ENCODE measurements around the gene CYP8B1.
A peak's percentile ranks its signal among the peaks of the same experiment; 100 is the strongest.

Gene CYP8B1

DNA sequence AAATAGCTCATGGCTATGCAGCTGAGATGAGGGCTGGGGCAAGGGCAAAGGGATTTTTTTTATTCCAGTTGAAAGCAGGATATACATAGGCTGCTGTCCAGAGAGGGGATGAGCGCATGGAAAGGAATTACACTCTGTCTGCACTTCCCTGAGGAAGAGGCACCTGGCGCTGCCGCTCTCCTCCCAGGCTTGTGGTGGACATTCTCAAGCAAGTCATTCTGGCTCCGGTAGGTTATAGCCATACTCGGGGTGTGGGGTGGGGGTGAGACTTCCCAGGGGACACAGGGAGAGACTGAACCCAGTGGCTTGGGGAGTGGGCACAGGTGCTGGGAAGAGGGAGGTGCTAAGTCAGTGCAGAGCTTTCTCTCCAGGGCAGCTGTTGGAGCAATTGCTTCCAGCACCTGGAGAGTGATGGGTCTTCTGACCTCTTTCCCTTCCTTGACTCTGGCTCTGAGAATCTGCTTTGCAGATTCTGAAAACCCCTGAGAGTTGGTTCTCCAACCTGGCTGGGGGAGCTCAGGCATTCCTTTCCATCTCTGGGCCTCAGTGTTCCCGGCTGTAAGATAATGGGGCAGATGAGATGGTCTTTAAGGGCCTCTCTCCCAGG is 24.3 kb downstream of the CYP8B1 start:
- no peak for DNase-seq

DNA sequence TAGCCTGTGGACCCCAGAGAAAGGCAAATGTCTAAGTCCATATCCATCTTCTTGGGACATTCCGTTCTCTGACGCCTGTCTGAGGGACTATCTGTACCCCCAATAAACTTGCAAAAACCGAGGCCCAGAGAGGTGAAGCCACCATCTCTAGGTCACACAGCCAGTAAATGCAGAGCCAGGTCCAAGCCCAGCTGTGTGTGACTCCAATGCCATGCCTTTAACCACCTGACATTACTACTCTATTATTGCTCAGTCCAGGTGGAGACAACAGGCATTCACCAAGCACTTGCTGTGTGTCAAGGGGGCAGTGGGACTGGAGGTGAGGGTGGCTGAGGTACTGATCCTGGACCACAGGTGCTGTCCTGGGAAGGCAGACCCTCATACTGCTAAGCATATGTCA is 25.4 kb downstream of the CYP8B1 start:
- no peak for DNase-seq

DNA sequence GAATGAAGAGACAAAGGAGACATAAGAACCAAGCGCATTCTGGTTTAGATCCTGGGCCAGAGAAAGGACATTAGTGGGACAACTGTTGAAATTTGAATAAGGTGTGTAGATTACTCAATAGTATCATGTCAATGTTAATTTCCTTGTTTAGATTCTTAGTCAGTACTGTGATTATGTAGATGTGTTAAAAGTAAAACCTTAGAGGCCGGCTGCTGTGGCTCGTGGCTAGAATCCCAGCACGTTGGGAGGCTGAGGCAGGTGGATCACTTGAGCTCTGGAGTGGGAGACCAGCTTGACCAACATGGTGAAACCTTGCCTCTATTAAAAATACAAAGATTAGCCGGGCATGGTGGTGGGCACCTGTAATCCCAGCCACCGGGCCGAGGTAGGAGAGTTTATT is 26.7 kb downstream of the CYP8B1 start:
- no peak for DNase-seq

DNA sequence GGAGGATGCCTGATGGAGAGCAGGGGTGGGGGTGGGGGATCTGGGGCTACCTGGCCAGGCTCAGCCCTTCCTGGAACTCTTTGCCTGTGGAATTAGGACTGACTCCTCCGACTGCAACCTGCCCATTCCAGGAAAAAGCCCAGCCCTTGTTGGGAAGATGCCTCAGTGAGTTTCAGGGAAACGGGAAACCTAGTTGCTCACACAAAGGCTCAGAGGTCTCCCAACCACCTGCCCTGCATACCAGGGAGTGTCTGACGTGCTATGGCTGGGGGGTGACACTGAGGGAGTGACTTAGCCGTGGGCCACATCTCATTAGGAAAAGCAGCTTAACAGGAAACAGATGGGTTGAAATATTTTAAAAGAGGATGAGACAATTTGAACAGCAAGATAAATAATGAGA is 27.9 kb downstream of the CYP8B1 start:
- no peak for DNase-seq

DNA sequence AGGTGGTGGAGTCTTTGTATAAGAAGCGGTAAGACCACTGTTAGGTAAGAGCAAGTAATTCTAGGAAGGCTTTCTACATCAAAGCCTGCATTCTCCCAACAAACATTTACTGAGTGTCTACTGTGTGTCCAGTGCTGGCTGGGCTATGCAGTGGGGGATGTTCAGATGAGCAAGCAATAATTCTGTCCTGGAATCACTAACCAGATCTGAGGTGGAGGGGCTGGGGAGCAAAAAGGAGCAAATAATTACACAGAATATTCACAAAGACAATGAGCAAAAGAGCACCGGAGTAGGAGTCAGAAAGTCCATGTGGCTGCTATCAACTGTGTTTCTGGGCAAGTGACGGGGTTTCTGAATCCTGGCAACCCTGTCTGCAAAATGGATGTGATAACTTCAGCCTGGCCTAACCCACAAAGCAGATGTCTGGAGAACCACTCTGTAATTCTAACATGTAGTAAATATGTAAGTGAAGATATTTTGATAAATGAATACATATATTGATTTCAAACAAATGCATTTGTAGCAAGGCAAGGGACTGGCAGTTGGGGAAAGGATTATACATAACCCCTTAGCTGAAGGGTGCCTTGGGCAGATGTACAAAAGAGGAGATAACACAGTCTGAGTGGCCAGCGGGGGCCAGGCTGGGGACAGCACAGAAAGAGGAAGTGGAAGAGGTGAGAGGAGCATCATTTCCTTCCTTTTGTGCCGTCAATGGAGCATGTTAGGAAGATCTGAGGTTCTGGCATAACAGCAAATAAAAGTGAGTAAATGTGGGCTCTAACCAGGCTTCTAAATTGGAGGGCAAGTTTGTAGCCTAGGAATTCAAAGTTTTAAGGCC is 28.8 kb downstream of the CYP8B1 start:
- DNase-seq = no peak

DNA sequence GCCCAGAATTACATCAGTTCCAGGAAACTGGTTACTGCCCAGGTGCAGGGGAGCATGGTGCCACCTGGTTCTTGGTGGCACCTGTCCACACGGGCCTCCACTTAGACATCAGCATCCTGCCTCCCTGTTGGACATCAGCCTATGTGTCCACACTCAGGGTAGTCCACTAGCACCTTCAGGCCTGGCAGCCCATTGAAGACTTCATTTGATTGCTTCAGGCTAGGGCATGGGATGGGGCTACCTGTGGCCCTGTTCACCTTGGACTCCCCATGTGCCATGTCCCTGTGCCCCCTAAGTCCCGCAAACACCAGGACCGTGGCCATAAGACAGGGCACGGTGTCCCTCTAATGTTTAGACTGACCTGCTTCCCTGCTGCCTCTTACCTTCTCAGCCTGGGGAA is 30.9 kb downstream of the CYP8B1 start:
- no peak for DNase-seq

DNA sequence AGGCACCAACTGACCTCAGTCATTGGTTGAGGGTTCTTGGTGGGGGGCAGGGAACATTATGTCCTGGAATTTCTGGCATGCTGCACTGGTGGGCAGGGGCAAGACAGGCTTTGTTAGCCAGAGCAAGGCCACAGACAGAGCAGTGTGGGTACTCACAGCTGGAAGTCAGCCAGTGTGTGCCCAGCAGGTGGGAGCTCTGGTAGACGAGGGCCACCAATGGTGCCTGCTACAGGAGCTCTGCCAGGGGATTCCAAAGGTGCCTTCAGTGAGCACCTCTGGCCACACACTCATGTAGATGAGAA is 31.3 kb downstream of the CYP8B1 start:
- no peak for DNase-seq

DNA sequence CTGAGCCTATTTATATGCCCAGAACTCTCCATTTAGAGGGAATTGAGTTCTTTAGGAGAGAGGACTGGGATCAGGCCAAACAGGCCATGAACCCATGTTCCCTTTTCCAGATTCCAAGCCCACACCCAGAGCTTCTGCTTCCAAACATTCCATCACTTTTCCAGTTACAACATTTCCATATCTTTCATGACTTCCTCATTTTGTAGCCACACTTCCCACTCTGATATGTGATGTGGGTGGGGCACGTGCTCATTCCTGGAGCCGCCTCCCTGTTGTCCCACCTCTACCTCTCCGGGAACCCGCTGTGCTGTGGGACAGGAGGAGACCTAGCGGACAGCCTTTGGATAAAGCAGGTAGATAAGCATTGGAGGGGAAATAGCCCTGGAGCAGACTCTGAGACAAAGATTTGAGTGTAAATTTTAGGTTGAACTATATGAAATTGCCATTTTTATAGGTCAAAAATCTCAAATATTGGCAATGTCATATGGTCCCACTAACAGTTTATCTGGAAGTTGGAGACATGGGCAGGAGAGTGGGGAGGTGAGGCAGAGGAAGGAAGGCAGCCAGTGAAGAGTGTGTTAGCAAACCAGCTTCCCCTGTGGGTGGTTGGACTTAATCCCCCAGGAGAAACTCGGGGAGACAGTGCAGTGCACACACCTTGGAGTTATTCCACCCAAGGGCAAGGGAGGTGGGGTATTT is 31.8 kb downstream of the CYP8B1 start:
- no peak for DNase-seq

DNA sequence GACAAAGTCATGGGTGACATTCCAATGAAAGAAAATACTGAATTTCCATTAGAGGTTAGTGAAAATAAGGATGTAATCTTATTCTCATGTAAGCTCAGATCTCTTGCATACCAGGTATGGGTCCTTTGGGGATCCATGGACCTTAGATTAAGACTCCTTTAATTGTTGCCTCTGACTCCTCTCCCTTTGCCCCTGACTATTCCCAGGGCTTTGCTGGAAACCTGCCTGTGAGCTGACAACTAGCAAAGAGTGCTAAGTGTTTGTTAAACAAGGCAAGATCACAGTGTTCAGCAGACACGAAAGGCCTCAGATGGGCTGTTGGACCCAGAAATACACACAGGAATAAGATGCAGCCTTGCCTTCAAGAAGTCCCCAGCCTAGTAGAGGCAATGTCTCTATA is 34.3 kb downstream of the CYP8B1 start:
- DNase-seq = no peak

DNA sequence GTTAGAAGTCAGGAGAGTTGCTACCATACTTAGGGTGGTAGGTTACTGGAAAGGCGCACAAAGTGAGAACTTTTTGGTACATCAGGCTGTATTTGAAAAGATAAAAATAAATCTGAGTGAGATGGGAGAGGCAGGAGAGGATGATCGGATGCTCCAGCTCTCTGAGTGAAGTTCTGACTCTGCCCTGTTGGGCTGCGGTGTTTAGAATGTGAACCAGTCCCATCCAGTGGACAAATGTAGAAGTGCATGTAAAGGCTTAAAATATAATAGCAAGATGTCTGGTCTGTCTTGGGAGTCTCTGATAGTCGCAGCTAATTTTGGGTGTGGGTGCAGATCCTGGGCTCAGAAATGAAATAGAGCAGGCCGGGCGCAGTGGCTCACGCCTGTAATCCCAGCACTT is 36.1 kb downstream of the CYP8B1 start:
- DNase-seq = peak; percentile 21

DNA sequence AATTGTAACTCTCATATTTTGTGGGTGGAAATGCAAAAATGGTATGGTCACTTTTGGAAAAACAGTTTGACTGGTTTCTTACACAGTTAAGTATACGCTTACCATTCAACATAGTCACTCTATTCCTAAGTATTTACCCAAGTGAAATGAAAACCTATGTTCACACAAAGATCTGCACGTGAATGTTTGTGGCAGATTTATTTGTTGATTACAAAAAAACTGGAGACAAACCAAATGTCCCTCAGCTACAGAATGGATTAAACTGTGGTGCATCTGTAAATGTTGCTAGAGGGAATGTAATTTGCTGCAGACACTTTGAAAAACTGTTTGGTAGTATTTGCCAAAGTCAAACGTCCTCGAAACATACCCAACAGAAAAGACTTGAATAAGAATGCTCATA is 37.1 kb downstream of the CYP8B1 start:
- no peak for DNase-seq

DNA sequence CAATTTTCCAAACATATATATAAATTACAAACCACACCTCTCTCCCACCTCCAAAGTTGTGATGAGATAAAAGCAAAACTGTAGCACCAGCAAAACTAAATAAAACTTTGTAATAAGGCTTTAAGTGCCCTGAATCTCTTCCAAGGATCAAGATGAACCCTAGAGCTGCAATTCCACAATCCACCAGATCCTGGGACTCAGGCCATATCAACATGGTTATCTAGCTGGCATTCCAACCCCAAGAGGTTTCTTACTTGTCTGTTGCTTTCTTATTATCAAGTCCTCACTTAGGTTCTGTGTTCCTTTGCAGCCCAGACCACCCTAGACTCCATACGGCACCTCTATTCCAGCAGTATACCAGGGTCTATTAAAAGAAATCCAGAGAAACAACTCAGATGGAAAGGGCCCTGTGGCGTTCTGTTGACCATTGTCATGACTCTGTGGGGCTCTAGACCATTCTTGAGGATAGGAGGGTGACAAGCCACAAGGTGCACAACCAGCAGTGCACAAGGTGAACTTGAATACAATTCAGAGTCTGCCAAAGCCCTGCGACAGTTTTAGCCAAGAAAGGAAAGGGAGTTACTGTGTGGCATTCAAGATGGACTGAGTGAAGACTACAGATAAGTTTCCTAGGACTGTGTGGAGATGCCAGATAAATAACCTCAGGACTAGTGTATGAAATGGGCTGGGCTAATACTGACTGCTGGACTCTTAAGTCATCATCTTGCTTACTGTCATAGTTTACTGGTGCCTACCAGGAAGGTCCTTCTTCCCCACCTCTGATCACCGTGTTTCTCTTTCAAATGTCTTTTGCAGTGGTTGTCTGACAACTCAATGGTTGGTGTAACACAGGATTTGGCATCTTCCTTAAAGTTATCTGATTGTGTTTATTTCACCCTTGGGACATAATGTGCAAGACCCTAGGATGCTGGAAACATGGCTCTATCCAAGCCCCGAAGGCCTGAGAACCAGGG is 39.2 kb downstream of the CYP8B1 start:
- DNase-seq = no peak

DNA sequence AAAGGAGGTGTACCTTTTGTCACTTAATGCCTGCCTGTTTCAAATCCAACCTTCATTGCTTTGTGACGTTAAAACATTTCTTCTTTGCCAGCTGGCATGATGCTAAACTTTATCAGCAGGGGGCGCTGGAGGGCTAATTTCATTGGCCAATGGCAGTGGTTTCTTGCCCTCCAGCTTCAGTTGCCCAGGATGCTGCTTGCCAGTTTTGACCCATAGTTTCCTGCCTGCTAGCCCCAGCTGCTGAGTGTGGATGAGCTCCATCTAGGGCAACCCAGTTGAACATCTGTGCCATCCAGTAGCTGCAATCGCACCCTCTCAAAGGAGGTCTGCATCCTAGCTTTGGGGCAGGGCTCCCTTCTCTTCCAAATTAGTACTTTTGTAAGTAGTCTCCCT is 44.4 kb downstream of the CYP8B1 start:
- DNase-seq = peak; percentile 6

DNA sequence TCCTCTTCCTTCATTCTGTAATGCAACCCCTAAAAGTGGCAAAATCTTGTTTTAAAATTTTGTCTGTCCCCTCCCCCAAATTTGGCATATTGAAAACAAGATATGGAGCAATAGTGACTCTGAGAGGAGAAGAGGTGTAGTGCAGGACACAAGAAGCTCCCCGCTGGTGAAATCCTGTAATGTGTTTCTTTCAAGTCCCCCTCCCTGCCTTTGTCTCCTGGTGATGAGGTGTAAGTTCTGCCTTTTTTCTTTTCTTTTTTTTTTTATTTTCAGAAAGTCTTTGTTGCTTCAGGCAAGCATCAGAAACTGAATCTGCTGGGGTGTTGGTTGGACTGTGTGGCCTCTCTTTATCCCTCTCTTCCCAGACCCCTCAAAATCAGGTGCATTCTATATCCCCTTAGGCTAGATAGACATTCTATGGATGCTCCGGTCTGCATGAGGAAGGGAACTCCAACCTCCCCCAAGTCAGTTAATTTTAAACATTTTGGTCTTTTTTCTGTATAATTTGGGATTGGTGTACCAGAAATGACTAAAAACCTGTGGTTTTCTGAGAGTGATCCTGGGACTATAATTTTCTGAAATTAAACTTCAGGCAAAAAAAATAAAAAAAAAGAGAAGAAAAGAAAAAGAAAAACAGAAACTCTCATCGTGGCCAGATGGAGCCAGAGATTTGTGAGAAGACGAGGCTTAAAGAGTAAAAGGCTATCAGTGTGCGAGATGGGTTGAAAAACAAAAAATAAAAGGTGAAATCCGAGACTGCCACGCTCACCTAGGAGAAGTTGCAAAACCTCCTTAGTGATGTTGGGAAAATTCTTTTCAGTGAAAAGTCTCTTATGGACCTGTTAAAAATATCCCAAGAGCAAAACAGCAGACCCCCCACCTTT is 45.0 kb downstream of the CYP8B1 start:
- peak; percentile 15 for DNase-seq

DNA sequence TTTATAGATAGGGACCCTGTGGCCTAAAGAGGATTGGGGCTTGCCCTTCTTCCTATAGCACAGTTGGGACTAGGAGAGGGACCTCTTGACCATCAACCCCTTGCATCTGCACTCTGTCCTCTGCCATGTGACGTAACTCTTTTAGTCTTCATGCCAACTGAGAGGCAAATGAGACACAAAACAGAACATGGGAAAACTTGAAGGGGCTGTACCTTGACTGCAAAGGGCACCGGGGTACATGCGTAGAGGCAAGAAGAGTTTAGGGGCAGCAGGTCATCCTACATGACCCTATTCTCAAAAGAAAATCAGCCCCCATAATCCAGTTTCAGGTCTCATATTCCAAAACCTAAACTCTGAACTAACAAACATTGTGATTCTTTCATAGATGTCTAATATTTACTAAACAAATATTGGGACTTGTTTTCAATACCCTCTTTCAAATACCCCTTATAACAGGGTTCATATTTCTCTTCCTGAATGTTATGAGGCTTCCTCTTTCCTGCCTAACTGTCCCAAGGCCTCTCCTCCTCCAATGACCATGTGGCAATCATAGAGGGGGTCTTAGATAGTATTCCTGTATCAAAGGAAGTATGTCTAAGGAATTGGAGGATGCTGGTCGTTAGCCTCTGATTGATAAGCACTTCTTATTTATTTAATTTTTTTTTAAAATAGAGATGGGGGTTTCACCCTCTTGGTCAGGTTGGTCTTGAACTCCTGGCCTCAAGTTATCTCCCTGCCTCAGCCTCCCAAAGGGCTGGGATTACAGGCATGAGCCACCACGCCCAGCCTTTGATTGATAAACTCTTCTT is 45.8 kb downstream of the CYP8B1 start:
- no peak for DNase-seq

DNA sequence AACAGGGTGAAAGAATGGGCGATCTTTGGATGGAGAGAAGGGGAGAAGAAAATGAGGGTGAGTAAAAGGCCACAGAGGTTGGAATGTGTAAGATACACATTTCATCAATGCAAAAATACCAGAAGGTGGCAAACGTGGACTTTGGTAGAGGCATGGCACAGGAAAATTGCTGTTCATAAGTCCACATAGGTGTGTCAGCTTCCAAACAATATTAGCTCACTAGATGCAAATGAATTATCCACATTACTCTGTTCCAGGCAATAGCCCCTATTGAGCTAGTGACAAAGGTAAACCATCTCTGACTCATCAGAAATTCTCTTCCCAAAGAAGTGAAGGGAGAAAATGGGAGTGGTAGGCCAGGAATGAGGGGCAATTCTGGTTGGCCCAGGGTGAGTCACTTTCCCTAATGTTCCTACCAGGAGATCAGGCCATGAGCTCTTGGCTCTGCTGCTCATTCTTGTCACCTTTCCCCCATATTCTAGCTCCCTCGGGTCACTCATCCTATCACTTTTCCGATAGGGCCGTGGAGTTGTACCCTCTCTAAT is 46.5 kb downstream of the CYP8B1 start:
- no peak for DNase-seq

DNA sequence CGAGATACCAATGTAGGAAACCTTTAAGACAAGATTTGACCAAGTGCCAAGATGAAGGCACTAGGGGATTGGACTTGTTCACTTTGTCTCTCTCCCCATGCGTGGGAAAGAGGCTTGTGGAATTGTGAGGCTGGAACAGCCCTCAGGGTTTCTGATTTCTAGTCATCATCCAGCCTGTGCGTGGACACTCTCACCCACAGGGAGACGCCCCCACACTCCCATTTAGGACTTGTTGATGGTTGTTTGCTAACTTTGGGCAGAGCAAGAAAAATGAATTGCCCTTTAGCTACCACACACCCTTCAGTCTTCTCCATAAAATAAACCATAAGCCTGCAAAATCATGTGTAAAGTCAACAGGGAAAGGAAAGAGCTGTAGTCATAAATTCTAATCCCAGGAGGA is 48.0 kb downstream of the CYP8B1 start:
- no peak for DNase-seq

DNA sequence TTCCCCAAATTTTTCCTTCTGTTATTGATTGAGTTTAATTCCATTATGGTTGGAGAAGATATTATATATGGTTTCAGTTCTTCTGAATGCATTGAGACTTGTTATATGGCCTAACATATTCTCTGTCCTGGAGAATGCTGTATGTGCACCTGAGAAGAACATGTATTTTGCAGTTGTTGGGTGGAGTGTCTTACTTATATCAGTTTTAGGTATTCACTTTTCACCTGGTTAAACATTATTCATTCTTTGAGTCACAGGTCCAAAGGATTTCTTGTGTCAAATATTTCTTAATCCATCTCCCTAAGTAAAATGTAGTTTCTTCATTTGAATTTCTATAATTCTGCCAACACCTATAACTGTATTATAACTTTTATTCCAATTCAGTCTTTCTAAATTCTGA is 48.7 kb downstream of the CYP8B1 start:
- DNase-seq = no peak

DNA sequence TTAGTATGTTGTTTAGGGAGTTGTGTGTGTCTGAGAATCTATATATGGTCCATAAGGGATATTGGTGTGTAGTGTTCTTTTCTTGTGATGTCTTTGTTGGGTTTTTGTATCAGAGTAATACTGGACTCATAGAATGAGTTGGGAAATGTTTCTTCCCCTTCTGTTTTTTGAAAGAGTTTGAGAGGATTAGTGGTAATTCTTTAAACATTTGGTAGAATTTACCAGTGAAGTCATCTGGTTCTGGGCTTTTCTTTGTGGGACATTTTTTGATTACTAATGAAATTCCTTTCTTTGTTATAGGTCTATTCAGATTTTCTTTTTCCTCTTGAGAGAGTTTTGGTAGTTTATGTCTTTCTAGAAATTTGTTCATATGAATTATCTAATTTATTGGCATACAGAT is 49.5 kb downstream of the CYP8B1 start:
- DNase-seq = no peak

DNA sequence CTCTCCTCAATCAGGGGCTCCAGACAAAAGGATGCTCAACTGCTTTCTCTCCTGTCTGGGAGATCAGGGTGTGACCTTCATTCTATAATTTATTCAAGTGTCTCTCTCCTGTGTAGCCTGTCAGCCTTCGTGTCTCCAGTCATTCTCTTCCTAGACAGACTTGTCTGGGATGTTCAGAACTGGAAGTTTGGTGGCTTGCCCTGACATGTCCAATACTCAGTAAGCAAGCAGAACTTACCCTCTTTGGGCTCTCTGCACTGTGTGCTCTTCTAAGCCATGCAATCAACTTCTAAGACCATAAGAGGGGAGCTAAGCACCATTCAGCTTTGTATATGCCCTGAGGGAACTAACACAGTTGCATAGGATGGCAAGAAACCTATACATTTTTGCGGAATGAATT is 52.3 kb downstream of the CYP8B1 start:
- no peak for DNase-seq

DNA sequence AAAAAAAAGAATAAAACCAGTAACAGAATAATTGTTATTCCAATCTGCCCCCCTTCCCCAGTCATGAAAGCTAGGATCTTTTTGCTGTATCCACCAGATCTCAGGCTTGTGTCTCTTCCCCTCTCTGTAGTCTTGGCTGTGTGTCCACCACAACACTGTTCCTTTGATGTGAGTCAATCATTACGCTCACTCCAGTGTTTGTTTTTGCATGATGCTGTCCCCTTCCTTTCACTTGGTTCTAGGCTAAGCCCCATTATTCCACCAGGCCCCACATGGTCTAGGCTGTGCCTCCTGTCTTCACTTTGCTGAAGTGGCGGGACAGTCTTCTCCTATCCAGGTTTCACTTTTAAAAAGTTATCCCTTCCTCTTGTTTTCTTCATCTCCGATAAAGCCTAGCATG is 52.9 kb downstream of the CYP8B1 start:
- DNase-seq = no peak

All from NCI-H1694 treated with DMSO at 0.1 percent for 48 hours (cell line).